ENCODE results near the gene MYO5C.

GRCh38 chr15:52206446-52206845 is 89.2 kb downstream of the MYO5C start:
- TF ChIP-seq CTCF (IDR thresholded peaks at IDR 0.05) (no peak), POLR2A (IDR thresholded peaks at IDR 0.05) (no peak), POLR2AphosphoS5 (IDR thresholded peaks at IDR 0.05) (no peak), EP300 (IDR thresholded peaks at IDR 0.05; ENCODE audit: low read depth) (no peak)

Measured in transverse colon (tissue), 4 donors.